ENCODE results near the gene FKBP1A.

FKBP1A gene

GRCh38 chr20:1392693-1393506 is at the start of gene FKBP1A:
TSS of gene FKBP1A (minus strand) at chr20:1393054. CDS start at chr20:1392998, 56 bp downstream.
- DNase-seq (ENCODE audit: low spot score): peak; percentile 97

GRCh38 chr20:1442304-1442703 is 49.5 kb upstream of the FKBP1A start:
- DNase-seq (ENCODE audit: low spot score): no peak

- DNase-seq (ENCODE audit: low spot score): no peak
Observed at GRCh38 chr20:1441133-1441532, 48.3 kb upstream of the FKBP1A start.

GRCh38 chr20:1440024-1440423 is 47.2 kb upstream of the FKBP1A start:
- DNase-seq (ENCODE audit: low spot score): no peak

- no peak for DNase-seq (ENCODE audit: low spot score)
Observed at GRCh38 chr20:1438361-1438760, 45.5 kb upstream of the FKBP1A start.

- DNase-seq (ENCODE audit: low spot score): peak; percentile 82
Observed at GRCh38 chr20:1437235-1437904, 44.5 kb upstream of the FKBP1A start.

- no peak for DNase-seq (ENCODE audit: low spot score)
Observed at GRCh38 chr20:1436263-1436662, 43.4 kb upstream of the FKBP1A start.

GRCh38 chr20:1435337-1435699 is 42.5 kb upstream of the FKBP1A start:
- DNase-seq (ENCODE audit: low spot score): no peak

- DNase-seq (ENCODE audit: low spot score): no peak
Observed at GRCh38 chr20:1434571-1435336, 41.9 kb upstream of the FKBP1A start.

- DNase-seq (ENCODE audit: low spot score): no peak
Observed at GRCh38 chr20:1431158-1431557, 38.3 kb upstream of the FKBP1A start.

- no peak for DNase-seq (ENCODE audit: low spot score)
Observed at GRCh38 chr20:1430004-1430451, 37.2 kb upstream of the FKBP1A start.

GRCh38 chr20:1429143-1429728 is 36.4 kb upstream of the FKBP1A start:
- no peak for DNase-seq (ENCODE audit: low spot score)

GRCh38 chr20:1427457-1428054 is 34.7 kb upstream of the FKBP1A start:
- no peak for DNase-seq (ENCODE audit: low spot score)

- no peak for DNase-seq (ENCODE audit: low spot score)
Observed at GRCh38 chr20:1426231-1426849, 33.5 kb upstream of the FKBP1A start.

GRCh38 chr20:1424336-1424735 is 31.5 kb upstream of the FKBP1A start:
- no peak for DNase-seq (ENCODE audit: low spot score)

- DNase-seq (ENCODE audit: low spot score): peak; percentile 47
Observed at GRCh38 chr20:1423625-1424106, 30.8 kb upstream of the FKBP1A start.

GRCh38 chr20:1423206-1423605 is 30.4 kb upstream of the FKBP1A start:
- DNase-seq (ENCODE audit: low spot score): no peak

GRCh38 chr20:1422753-1423152 is 29.9 kb upstream of the FKBP1A start:
- DNase-seq (ENCODE audit: low spot score): no peak

- DNase-seq (ENCODE audit: low spot score): no peak
Observed at GRCh38 chr20:1420066-1420465, 27.2 kb upstream of the FKBP1A start.

GRCh38 chr20:1418350-1418749 is 25.5 kb upstream of the FKBP1A start:
- DNase-seq (ENCODE audit: low spot score): no peak

- no peak for DNase-seq (ENCODE audit: low spot score)
Observed at GRCh38 chr20:1417790-1418189, 24.9 kb upstream of the FKBP1A start.

All from D341Med (cell line).